ENCODE measurements around the gene ACP2.
A peak's percentile ranks its signal among the peaks of the same experiment; 100 is the strongest.

Gene ACP2

DNA sequence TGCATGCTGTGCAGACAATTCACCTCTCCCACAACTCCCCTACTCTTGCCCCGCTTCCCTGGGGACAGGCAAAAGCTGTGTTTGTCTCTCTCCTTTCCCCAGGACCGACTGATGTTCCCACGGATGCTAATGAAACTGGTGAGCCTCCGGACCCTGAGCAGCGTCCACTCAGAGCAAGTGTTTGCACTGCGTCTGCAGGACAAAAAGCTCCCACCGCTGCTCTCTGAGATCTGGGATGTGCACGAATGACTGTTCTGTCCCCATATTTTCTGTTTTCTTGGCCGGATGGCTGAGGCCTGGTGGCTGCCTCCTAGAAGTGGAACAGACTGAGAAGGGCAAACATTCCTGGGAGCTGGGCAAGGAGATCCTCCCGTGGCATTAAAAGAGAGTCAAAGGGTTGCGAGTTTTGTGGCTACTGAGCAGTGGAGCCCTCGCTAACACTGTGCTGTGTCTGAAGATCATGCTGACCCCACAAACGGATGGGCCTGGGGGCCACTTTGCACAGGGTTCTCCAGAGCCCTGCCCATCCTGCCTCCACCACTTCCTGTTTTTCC lies 19.9 kb upstream of the ACP2 start:
- no peak for DNase-seq (ENCODE audit: low spot score)

DNA sequence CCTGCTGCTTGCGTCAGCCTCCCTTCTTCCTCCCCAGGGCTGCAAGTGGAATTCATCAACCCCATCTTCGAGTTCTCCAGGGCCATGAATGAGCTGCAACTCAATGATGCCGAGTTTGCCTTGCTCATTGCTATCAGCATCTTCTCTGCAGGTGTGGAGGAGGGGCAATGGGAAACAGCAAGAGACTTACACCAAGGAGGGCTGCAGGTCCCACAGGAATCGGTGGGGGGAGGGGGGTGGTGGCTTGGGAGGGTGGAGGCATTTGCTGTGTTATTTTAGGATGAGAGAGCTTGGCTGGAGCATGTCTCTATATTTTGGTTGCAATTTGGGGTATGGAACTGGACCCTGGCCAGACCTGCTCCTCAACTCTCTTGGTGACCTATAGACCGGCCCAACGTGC lies 19.3 kb upstream of the ACP2 start:
- DNase-seq (ENCODE audit: low spot score), result no peak

DNA sequence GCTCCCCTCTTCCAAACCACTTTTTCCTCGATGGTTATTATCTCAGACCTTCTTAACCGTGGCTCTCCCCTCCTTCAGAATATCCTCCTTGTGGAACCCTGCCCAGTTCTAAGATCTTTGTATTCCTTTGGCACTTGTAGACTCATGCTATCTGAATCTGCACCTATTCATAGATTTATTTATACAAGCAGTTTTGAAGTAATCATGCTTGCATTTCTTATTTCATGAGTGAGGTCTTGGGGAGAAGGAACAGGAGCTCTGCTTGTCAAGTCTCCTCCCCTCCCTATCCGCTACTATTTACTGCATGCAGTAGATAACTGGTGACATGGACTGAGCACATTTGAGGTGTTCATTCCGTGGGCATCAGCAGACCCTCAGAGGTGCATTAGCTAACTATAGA lies 15.9 kb upstream of the ACP2 start:
- DNase-seq (ENCODE audit: low spot score), result no peak

DNA sequence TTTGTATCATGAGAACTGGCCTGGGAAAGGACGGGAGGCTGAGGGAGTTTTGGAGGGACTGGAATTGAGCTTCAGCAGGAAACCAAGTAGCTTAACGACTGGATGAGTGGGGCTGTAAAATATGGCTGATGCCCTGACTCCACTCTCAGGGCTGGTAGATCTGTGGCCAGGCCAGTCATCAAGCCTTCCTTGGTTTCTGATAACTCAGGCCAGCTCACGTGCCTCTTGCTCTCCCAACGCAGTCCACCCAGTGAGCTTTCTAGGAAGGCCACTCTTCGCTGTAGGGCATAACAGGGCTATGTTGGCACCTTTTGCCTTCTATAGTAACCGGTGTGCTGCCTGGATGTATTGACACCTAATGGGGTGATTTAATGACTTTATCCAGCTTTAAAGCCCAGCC lies 15.5 kb upstream of the ACP2 start:
- DNase-seq (ENCODE audit: low spot score), result no peak

- DNase-seq (ENCODE audit: low spot score), result no peak
Observed at GRCh38 chr11:47261291-47261800, 12.7 kb upstream of the ACP2 start.

GRCh38 chr11:47260366-47260765 lies 11.8 kb upstream of the ACP2 start:
- no peak for DNase-seq (ENCODE audit: low spot score)

GRCh38 chr11:47259232-47259977 lies 10.8 kb upstream of the ACP2 start:
- peak; percentile 60 for DNase-seq (ENCODE audit: low spot score)

DNA sequence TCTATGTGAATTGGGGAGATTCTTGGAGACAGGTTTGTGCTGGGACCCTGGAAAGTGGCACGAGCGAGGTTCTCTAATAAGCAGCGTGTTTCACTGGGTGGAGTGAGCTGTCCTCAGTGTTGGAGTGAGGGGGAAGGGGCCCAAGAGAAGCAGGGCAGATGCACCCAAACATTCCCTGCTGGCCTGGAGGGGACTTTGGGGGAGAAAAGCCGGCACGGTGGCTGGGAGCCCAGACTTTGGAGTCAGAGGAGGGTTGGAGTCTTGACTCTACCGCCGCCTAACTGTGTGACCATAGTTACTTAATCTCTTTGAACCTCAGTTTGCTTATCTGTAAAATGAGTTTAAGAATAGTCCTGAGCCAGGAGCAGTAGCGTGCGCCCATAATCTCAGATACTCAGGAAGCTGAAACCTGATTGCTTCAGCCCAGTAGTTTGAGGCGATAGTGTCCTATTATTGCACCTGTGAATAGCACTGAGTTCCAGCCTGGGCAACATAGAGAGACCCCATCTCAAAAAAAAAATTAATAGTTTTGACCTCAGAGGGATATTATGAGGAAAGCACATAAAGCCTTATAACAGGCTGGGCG lies 9.8 kb upstream of the ACP2 start:
- DNase-seq (ENCODE audit: low spot score), result no peak

GRCh38 chr11:47257517-47258316 lies 9.1 kb upstream of the ACP2 start, which contains the start of gene NR1H3:
Gene NR1H3 (plus strand): TSS chr11:47257996. CDS start chr11:47259217, 1,221 bp downstream.
- peak; percentile 58 for DNase-seq (ENCODE audit: low spot score)

DNA sequence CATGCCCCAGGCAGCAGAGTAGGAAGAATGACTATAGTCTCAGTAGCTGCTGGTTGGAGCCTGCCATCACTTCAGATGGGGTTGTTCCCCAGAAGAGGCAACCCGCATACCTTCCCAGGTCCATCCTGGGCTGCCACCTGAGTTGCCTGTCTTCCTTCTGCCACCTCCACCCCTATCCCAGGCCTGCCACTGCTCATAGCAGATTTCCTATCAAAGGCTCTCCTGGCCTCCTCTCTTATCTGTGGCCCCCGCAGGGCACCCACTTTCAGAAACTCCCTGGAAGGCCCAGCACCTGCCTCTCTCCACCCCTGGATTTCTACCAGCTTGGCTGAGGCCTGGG lies 8.5 kb upstream of the ACP2 start:
- no peak for DNase-seq (ENCODE audit: low spot score)

- DNase-seq (ENCODE audit: low spot score), result no peak
Observed at GRCh38 chr11:47256374-47256773, 7.8 kb upstream of the ACP2 start.

DNA sequence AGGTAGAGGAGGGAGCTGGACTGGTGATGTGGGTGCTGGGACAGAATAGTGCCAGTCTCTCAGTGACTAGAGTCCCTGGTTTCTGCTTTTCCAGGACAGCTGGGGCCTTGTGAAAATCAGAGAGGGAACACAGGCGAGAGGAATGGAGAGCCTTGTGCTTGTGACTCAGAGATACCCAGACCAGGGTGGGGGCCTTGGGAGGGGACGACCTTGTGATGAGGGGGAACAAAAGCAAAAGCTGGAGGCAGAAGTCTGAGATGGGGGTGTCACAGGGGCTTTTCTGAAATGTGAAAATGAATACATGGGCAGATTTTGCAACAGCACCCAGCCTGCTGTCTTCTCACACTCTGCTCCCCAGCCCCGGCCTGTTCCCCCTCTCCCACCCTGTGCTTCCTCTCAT lies 5.8 kb upstream of the ACP2 start:
- DNase-seq (ENCODE audit: low spot score), result no peak

GRCh38 chr11:47253660-47254059 lies 5.0 kb upstream of the ACP2 start:
- no peak for DNase-seq (ENCODE audit: low spot score)

DNA sequence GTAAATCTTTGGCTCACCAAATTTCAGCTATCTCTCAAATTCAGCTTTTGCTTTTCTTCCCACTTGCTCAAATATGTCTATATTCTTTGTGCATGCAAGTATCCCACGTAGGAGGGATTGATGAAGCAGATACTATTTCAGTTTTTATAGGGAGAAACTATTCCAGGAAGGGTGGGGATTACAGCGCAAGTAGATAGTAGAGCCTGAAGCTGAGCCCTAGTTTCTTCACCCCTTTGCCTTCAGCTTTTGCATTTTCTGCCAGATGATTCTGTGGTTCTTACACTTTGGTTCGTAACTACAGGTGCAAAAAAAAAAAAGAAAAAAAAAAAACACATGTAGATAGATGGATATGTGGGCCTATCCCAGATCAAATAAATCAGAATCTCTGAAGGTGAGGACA lies 3.1 kb upstream of the ACP2 start:
- no peak for DNase-seq (ENCODE audit: low spot score)

GRCh38 chr11:47249378-47249715 lies 733 bp upstream of the ACP2 start:
- no peak for DNase-seq (ENCODE audit: low spot score)

DNA sequence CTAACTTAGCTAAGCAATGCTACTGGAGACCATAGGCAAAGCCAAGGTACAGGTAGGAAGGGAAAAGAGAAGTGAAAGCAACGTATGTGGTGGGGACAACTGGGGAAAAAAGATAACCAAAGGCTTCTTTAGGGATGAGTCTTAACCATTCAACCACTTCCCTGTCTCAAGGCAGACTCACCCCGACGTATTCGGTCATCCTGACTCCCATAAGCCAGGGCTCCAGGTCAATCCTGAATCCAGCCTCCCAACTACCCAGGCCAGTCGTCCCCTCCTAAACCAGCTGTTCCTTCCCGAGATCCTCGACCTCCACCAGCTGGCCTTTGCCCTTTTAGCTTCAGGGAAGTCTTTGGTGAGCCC lies 330 bp downstream of the ACP2 start:
- DNase-seq (ENCODE audit: low spot score), result no peak

DNA sequence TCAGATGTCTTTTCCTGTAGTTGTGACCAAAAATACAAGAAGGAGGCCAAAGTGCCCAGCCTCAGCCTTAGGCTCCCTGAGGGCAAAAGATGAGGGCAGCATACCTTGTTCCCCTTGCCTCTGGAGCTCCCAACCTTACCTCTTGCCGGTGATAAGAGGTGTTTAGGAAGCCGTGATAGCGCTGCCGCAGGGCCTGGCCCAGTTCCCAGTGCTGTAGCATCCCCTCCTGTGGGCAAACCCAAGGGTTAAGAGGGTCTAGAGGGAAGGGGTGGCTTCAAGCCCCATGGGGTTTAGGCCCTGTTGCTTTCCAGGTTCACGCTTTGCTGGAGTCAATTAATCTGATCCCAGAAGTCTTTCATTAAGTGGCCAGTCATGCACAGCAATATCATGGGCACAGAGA lies 1.1 kb downstream of the ACP2 start:
- no peak for DNase-seq (ENCODE audit: low spot score)

DNA sequence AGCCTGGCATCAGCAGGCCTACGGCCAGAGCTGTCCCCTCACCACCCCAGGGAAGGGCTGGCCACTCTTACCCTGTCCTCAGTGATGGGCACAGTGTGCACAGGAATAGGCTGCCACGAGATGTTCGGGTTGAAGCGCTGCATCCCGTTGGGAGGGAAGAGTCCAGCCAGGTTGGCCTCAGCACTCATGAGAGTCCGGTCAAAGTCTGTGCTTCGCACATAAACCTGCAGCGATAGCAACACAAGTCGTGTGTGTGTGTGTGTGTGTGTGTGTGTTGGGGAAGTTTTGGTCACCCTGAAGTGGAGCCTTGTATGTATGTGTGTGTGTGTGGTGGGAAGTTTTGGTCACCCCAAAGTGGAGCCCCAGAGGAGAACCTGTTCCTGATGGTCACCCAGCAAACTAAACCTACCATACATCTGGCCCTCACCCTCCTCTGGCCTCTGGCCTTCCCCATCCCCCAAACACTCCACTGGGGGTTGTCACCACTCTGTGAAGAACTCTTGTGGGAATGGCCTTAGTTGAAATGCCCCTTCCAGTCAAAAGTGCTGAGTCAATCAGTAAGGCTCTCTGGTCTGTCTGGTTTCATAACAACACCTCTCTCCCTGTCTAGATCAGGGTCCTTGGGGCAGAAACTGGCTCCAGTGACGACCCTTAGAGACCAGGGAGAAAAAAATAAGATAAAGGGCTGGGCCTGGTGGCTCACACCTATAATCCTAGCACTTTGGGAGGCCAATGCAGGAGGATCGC lies 2.8 kb downstream of the ACP2 start:
- no peak for DNase-seq (ENCODE audit: low spot score)

- no peak for DNase-seq (ENCODE audit: low spot score)
Observed at GRCh38 chr11:47244448-47245350, 3.9 kb downstream of the ACP2 start.

GRCh38 chr11:47243454-47243853 lies 5.2 kb downstream of the ACP2 start:
- DNase-seq (ENCODE audit: low spot score), result no peak

GRCh38 chr11:47242596-47243192 lies 5.9 kb downstream of the ACP2 start:
- no peak for DNase-seq (ENCODE audit: low spot score)

Measured in COLO829 (cell line).